CD4-positive, alpha-beta T cell treated with Interleukin-17A for 4 hours (primary cell): Measurements from ENCODE around the gene GEMIN5.
"Not testable (repeated sequence)": the region's sequence is repeated elsewhere in the genome, so short reads cannot be mapped to it uniquely, and the experiment has no call there.

Source experiments
- DNase-seq: peaks from one replicate; pipeline ENCODE4 v3.0.0-alpha.2; 2020; ENCODE audit warnings: mixed read lengths

GEMIN5 gene

DNA sequence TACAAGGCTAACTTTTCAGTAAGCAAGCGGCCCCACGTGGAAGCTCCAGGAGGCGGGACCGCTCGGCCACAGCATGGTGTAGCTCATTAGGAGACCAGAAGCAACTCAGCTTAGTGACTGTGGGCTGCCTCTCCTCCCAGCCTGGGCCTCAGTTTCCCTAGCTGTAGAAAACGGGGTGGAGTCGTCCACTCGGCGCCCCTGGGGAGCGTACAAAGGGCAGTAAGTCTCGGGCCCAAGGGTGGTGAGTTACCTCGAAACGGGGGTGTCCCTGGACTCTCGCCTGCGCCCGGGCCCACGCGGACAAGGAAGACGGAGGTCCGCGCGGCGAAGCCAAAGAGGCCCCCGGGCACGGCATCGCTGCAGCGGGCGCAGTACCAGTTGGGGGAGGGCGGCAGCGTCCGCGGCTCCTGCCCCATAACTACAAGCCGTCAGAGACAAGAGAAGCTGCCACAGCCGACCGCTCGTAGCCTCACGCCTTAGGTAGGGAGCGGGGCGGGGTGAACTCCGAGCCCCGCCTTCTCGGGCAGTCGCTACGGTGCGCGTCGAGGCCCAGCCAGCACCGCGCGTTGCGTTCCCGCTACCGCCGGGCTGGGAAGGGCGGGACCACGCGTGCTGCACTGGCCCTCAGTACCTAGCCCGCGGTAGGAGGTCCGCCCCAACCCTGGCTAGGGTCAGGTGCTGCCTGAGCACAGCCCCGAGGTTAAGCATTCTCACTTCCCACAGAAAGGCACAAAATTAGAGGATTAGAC, at the start of gene GEMIN5:
TSS of gene GEMIN5 (minus strand) at position 494 of the 749 bp plus-strand sequence. CDS start at position 416, 78 bp downstream.
- DNase-seq, result peak; percentile 88

DNA sequence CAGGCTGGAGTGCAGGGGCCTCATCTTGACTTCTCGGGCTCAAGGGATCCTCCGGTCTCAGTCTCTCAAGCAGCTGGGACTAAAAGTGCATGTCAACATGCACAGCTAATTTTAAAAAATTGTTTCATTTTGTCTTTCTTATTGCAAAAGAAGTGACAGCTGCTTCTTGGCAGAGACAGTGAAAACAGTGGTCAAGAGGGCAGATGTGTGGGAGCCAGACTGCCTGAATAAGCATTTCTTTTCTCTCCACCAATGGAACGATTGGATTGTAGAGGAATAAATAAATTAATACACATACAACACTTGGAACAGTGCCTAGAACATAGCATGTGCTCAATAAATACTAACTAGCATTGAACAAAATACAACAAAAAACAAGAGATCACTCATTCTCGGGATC, 48.1 kb upstream of the GEMIN5 start:
- DNase-seq, result no peak

DNA sequence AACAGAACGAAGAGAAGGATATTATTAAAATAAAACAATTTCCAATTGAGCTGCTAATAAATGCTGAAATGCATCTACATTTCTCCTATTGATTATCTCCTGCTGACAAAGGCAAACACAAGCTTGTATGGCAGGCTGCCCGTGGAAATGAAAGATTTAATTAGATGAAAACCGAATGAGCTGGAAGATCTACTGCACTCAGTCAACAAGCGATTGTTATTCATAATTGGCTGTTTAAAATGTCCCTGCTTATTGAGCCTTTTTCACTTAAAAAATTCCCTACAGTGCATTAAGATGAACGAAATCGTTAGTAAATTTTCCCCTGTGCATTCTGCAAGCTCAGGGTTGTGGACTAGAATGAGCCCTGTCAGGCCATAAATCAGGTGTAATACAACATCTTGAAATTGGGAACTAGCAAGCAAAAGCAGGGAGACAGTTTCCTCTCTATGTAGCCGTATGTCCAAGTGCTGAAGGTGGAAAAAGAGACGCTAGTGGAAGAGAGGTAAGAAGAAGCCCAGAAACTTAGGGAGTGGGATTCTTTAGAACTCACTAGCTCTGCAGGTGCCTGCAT, 47.0 kb upstream of the GEMIN5 start:
- no peak for DNase-seq

DNA sequence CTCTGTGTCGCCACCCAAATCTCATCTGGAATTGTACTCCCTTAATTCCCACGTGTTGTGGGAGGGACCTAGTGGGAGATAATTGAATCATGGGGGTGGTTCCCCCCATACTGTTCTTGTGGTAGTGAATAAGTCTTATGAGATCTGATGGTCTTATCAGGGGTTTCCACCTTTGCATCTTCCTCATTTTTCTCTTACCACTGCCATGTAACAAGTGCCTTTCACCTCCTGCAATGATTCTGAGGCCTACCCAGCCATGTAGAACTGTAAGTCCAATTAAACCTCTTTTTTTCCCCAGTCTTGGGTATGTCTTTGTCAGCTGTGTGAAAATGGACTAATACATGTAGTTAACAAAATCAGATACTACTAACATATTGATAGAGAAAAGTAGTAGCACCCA, 40.3 kb upstream of the GEMIN5 start:
- DNase-seq, result not testable (repeated sequence)

DNA sequence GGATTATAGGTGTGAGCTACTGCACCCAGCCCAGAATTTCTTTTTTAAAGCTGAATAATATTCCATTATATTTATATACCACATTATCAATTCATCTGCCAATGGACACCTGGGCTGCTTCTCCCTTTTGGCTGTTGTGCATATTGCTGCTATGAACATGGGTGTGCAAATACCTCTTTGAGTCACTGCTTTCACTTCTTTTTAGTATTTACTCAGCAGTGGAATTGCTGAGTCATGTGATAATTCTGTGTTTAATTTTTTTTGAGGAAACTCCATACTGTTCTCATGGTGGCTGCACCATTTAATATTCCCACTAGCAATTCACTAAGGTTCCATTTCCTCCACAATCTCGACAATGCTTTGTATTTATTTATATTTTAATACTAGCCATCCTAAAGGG, 39.4 kb upstream of the GEMIN5 start:
- no peak for DNase-seq

DNA sequence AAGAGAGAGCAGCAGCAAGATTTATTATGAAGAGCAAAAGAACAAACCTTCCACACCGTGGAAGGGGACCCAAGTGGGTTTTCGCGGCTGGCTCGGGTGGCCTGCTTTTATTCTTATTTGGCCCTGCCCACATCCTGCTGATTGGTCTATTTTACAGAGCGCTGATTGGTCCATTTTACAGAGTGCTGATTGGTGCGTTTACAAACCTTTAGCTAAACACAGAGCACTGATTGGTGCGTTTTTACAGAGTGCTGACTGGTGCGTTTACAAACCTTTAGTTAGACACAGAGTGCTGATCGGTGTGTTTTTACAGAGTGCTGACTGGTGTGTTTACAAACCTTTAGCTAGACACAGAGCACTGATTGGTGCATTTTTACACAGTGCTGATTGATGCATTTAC, 38.1 kb upstream of the GEMIN5 start:
- not testable (repeated sequence) for DNase-seq

DNA sequence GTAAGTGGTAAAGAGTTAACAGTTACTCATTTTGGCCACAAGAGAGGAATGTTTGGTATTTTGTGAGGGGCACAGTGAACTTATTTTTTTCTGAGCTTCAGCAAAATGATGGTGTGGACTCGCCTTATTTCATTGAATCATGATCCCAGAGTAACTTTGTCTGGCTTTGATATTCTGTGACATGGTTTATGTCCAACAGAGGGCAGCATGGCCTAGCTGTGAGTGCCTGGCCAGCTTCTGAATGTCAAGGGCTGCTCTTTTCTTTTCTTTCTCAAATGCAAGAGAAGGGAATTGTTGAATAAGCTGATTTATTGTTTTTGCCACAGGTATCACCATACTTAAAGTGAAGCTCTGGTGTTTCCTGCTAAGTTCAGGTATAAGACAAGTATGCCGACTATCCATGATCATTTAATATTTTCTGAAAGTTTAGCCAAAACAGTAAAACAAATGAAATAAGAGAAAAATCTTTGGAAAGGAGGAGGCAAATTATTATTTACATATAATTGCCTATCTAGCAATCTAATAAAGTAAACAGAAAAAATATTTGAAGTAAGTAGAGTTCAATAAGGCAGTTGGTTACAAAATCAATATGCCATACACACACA, 34.6 kb upstream of the GEMIN5 start:
- no peak for DNase-seq

GRCh38 chr5:154971501-154971900, 33.5 kb upstream of the GEMIN5 start:
- no peak for DNase-seq

- DNase-seq, result no peak
Observed at GRCh38 chr5:154970759-154971158, 32.7 kb upstream of the GEMIN5 start.

DNA sequence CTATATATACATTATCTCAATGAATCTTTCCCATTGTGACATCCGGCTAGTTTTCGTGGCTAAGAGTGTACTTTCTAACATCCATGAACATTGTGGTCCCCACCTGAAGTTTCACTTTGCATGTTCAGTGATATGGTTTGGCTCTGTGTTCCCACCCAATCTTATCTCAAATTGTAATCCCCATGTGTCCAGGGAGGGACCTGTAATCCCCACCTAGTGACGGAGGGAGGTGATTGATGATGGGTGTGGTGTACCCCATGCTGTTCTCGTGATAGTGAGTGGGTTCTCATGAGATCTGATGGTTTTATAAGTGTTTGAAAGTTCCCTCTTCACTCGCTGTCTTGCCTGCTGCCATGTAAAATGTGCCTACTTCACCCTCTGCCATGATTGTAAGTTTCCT, 30.9 kb upstream of the GEMIN5 start:
- DNase-seq, result no peak

- DNase-seq, result no peak
Observed at GRCh38 chr5:154967421-154968024, 29.5 kb upstream of the GEMIN5 start.

- DNase-seq, result no peak
Observed at GRCh38 chr5:154966874-154967273, 28.9 kb upstream of the GEMIN5 start.

DNA sequence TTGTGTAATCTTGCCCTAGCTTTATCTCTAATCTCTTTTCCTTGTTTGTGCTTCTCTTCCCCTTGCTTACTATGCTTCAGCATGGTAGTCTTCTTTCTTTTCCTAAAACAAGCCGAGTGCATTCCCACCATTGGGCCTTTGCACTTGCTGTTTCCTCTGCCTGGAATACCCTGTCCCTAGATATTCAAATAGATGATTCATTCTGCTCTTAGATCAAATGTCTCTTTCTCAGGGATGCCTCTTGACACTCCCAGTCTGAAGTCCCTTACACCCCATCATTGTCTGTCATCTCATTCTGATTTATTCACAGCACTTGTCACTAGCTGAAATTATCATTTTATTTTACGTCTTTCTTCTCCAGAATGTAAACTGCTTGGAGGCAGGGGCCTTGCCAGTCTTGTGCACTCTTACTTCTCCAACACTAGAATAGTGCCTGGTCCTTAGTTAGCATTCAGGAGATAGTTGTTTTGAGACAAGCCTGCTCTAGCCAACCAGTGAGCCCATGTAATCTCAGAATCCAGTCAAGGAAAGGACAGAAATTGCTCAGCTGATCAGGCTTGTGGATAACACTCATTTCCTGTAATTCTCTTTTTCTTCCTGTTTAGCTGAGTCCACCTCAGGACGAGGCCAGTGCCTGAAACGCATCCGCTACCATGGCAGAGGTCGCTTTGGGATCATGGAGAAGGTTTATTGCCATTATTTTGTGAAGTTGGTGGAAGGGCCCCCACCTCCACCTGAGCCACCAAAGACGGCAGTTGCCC, 28.2 kb upstream of the GEMIN5 start:
- DNase-seq, result no peak

- DNase-seq, result no peak
Observed at GRCh38 chr5:154962494-154962893, 24.5 kb upstream of the GEMIN5 start.

DNA sequence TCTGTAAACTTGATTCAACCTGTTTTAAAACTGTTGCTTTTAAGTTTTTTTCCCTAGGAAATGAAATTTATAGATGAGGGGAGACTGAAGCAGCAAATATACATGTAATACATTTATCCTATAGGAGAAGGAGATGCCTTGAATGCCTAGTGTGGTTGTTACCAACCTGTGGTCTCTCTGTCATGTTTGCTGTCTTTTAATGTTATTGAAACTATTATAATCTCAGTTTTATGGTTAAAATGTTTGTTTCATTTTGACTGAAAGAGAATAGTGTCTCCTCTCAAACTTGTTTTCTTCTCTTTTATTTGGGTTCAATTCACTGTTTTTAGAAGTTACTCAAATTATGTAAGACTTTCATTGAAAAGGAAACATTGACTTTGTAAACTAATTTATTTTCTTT, 18.7 kb upstream of the GEMIN5 start:
- no peak for DNase-seq

GRCh38 chr5:154949781-154950180, 11.8 kb upstream of the GEMIN5 start:
- DNase-seq, result no peak

DNA sequence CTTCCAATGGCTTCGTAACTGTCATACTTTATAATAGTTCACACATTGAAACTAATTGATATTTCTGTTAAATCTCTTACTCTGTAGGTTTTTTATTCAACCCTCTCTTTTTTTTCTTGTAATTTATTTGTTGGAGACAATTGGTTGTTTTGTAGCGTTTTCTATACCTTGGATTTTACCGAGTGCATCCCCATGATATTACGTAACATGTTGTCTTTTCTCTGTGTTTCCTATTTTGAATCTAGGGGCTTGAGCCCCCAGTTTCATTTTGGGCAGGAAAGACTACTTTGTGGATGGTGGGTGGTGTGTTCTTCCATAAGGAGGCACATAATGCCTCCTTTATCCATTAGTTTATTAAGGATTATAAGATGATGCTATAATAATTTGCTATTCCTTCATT, 10.3 kb upstream of the GEMIN5 start:
- no peak for DNase-seq

DNA sequence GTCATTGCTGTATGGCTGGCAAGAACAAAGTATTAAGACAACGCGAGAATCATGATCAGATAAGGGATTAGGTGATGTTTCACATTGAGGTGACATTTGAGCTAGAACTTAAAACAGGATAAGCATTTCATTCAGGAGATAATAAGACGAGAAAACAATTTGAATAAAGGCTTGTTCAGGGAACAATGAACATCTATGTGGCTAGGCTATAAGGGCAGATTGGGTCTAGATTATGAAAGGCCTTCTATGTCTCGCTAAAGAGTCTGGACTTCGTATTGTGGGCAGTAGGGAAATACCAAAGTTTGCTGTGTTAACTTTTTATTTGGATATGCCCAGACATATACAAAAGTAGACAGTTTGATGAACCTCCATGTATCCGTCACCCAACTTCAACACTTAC, 9.8 kb upstream of the GEMIN5 start:
- DNase-seq, result no peak

DNA sequence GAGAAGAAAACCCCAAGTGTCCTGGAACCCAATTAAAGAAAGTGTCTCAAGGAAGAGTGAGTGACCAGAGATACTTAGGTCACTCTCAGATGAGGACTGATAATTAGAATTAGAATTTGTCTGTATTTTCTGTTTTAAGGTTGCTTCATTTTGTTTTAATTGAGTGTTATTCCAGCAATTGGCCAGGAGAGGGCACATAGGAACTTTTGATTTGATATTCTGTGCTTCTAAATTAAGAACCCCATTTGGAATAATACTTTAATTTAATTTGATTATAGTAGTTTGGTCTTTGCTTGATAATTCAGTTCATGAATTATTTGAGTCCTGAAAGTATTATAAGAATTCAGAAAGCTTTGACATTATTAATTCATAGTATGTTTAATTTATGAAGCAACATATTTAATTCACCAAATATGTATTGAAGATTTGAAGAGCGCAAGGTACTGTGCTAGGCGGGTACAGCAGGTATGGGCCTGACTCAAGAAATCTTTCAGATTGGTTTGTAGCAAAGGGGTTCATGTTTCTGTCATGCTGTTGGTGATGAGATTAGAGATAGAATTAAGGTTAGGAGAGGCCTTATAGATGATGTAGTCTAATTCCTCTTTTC, 7.8 kb upstream of the GEMIN5 start:
- DNase-seq, result no peak

DNA sequence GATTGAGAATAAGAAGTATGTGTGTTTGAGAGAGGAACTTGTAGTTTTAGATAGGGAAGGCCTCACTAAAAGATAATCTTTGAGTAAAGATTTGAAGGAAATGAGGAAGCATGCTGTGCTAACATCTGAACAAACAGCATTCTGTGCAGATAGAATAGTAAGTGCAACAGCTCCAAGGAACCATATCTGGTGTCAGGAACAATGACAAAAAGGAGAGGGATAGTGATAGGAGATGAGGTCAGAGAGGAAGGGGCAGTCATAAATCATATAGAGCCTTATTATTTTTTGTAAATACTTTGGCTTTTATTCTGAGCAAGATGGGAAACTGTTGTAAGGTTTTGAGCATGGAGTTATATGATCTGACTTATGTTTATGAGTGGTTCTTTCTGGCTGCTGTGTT, 6.7 kb upstream of the GEMIN5 start:
- no peak for DNase-seq

- no peak for DNase-seq
Observed at GRCh38 chr5:154943527-154943926, 5.5 kb upstream of the GEMIN5 start.

GRCh38 chr5:154940772-154941620, 3.0 kb upstream of the GEMIN5 start, which contains the start of gene MRPL22:
Gene MRPL22, plus strand, starts transcription at chr5:154941073. Its CDS starts 38 bp downstream, at chr5:154941111.
- DNase-seq, result peak; percentile 95
